ENCODE measurements around the gene CASK. TPM values are rescaled to one million over a fixed set of nuclear protein-coding genes. Genes with fewer than 3 reads are reported as not detected.
A peak's percentile ranks its signal among the peaks of the same experiment; 100 is the strongest.

The CASK gene
- total and polyA plus RNA-seq, 4 donors = 3.6 to 14.8 (median 6.2) TPM

DNA sequence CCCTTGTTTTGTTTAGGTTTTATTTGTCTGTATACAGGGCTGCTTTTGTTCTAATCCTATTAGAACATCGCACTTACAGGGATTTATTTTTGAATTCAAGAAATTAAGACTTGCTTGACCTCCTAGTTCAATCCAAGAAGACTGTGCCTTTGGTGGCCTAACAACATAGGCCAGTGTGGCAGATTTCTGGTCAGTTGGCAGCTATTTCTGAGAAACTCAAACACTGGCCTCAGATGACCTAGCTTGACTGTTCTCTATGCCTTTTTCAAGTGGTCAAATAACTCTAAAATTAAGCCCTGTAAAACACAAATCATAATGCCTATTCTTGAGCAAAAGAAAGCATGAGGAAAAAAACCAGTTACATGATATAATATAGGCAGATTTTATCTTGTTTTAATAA lies 323.8 kb downstream of the CASK start:
- no peaks in the 10 kb centered on the region for H3K36me3 ChIP-seq (ENCODE audit: control insufficient read depth in 4 of 4, insufficient read depth in 3 of 4, low read depth in 1 of 4, low read length in 3 of 4)

DNA sequence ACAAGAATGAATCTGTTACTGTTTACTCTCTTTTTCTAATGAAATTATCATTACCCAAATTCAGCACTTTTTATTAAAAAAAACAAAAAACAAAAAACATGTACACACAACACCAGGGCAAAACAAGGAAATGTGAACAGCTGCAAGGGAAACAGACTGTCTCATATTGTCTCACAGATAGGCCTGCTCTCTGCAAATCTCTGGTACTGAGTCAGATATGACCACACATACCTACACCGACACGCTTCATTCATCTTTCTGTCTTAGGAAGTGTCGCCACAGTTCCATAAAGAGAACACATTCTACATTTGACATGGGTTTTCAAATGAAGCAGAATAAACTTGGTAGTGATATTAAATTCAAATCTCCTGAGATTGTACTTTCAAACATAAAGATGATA lies 326.8 kb downstream of the CASK start:
- Histone ChIP-seq H3K27me3 (ENCODE audit: control insufficient read depth in 4 of 4, insufficient read depth in 4 of 4, low read length in 3 of 4) (no peaks in the 10 kb centered on the region), H3K4me1 (ENCODE audit: control insufficient read depth in 4 of 4, insufficient read depth in 4 of 4, low read length in 3 of 4) (peaks cover 0 to 1% (median 0%) of the 10 kb centered on the region in 4 donors), H3K36me3 (ENCODE audit: control insufficient read depth in 4 of 4, insufficient read depth in 3 of 4, low read depth in 1 of 4, low read length in 3 of 4) (no peaks in the 10 kb centered on the region), H3K4me3 (ENCODE audit: low read depth in 1 of 3, low read length in 3 of 3) (no peak overlapping the region), H3K9me3 (ENCODE audit: control insufficient read depth in 4 of 4, low read length in 3 of 4) (no peaks in the 10 kb centered on the region), H3K27ac (ENCODE audit: low read depth in 1 of 2, low read length in 2 of 2) (no peak overlapping the region), H3K9ac (ENCODE audit: low read depth in 1 of 2, low read length in 2 of 2) (no peak overlapping the region)
- DNase-seq (ENCODE audit: low spot score) = no peak
- 82% methylated on average over 3 of the region's 3 CpGs for WGBS
- TF ChIP-seq FOXA1 (IDR thresholded peaks at IDR 0.05) (no peak), SP1 (IDR thresholded peaks at IDR 0.05) (no peak), RAD21 (IDR thresholded peaks at IDR 0.05) (no peak), FOXA2 (IDR thresholded peaks at IDR 0.05) (no peak), HNF4A (conservative IDR thresholded peaks at IDR 0.05) (no peak)
- TF ChIP-seq, protein P1, sequence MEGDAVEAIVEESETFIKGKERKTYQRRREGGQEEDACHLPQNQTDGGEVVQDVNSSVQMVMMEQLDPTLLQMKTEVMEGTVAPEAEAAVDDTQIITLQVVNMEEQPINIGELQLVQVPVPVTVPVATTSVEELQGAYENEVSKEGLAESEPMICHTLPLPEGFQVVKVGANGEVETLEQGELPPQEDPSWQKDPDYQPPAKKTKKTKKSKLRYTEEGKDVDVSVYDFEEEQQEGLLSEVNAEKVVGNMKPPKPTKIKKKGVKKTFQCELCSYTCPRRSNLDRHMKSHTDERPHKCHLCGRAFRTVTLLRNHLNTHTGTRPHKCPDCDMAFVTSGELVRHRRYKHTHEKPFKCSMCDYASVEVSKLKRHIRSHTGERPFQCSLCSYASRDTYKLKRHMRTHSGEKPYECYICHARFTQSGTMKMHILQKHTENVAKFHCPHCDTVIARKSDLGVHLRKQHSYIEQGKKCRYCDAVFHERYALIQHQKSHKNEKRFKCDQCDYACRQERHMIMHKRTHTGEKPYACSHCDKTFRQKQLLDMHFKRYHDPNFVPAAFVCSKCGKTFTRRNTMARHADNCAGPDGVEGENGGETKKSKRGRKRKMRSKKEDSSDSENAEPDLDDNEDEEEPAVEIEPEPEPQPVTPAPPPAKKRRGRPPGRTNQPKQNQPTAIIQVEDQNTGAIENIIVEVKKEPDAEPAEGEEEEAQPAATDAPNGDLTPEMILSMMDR (IDR thresholded peaks at IDR 0.05; ENCODE audit: low read depth, low read length, missing input control) = no peak

More for the DNA sequence above, 323.8 kb downstream of the CASK start:
- Histone ChIP-seq H3K27ac (ENCODE audit: low read depth in 1 of 2, low read length in 2 of 2) (no peak overlapping the region), H3K9me3 (ENCODE audit: control insufficient read depth in 4 of 4, low read length in 3 of 4) (no peaks in the 10 kb centered on the region), H3K4me3 (ENCODE audit: low read depth in 1 of 3, low read length in 3 of 3) (no peak overlapping the region), H3K27me3 (ENCODE audit: control insufficient read depth in 4 of 4, insufficient read depth in 4 of 4, low read length in 3 of 4) (peaks cover 0 to 2% (median 0%) of the 10 kb centered on the region in 4 donors), H3K9ac (ENCODE audit: low read depth in 1 of 2, low read length in 2 of 2) (no peak overlapping the region), H3K4me1 (ENCODE audit: control insufficient read depth in 4 of 4, insufficient read depth in 4 of 4, low read length in 3 of 4) (peaks cover 0 to 1% (median 0%) of the 10 kb centered on the region in 4 donors)
- TF ChIP-seq GABPA (IDR thresholded peaks at IDR 0.05 in 1 of 2, conservative IDR thresholded peaks at IDR 0.05 in 1 of 2) (no peak), NR2F2 (IDR thresholded peaks at IDR 0.05) (no peak), EGR1 (IDR thresholded peaks at IDR 0.05; ENCODE audit: low read depth in 2 of 2) (no peak), HNF4A (conservative IDR thresholded peaks at IDR 0.05) (no peak), RXRA (IDR thresholded peaks at IDR 0.05) (peak; percentile 22 to 31), JUND (IDR thresholded peaks at IDR 0.05) (no peak)
- TF ChIP-seq, protein P2, sequence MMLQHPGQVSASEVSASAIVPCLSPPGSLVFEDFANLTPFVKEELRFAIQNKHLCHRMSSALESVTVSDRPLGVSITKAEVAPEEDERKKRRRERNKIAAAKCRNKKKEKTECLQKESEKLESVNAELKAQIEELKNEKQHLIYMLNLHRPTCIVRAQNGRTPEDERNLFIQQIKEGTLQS (IDR thresholded peaks at IDR 0.05) = no peak
- TF ChIP-seq, protein P3, sequence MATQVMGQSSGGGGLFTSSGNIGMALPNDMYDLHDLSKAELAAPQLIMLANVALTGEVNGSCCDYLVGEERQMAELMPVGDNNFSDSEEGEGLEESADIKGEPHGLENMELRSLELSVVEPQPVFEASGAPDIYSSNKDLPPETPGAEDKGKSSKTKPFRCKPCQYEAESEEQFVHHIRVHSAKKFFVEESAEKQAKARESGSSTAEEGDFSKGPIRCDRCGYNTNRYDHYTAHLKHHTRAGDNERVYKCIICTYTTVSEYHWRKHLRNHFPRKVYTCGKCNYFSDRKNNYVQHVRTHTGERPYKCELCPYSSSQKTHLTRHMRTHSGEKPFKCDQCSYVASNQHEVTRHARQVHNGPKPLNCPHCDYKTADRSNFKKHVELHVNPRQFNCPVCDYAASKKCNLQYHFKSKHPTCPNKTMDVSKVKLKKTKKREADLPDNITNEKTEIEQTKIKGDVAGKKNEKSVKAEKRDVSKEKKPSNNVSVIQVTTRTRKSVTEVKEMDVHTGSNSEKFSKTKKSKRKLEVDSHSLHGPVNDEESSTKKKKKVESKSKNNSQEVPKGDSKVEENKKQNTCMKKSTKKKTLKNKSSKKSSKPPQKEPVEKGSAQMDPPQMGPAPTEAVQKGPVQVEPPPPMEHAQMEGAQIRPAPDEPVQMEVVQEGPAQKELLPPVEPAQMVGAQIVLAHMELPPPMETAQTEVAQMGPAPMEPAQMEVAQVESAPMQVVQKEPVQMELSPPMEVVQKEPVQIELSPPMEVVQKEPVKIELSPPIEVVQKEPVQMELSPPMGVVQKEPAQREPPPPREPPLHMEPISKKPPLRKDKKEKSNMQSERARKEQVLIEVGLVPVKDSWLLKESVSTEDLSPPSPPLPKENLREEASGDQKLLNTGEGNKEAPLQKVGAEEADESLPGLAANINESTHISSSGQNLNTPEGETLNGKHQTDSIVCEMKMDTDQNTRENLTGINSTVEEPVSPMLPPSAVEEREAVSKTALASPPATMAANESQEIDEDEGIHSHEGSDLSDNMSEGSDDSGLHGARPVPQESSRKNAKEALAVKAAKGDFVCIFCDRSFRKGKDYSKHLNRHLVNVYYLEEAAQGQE (IDR thresholded peaks at IDR 0.05) = no peak
- no peak for DNase-seq (ENCODE audit: low spot score)
- WGBS = 88% methylated on average over 1 of the region's 1 CpG

DNA sequence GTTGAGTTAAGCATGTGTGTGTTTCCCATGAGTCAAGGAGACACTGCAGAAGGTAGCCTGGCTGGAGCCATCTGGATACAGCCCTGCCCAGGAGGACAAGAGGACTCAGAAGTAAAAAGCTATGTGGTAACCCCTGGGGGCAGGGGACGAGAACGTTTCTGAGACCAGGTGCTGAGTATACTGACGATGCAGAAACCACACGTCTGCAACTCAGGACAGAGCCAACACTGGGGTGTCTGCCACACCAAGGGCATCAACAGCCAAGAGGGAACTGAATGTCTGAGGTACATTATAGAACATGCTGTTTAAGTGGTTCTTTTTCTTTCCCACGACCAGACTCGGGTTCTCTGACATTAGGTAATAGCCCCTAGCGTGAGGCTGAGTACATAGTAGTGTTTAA lies 328.7 kb downstream of the CASK start:
- no peak for DNase-seq (ENCODE audit: low spot score)
- Histone ChIP-seq H3K4me3 (ENCODE audit: low read depth in 1 of 3, low read length in 3 of 3) (no peak overlapping the region), H3K27me3 (ENCODE audit: control insufficient read depth in 4 of 4, insufficient read depth in 4 of 4, low read length in 3 of 4) (no peaks in the 10 kb centered on the region), H3K4me1 (ENCODE audit: control insufficient read depth in 4 of 4, insufficient read depth in 4 of 4, low read length in 3 of 4) (peaks cover 0 to 1% (median 0%) of the 10 kb centered on the region in 4 donors), H3K9ac (ENCODE audit: low read depth in 1 of 2, low read length in 2 of 2) (no peak overlapping the region), H3K9me3 (ENCODE audit: control insufficient read depth in 4 of 4, low read length in 3 of 4) (no peaks in the 10 kb centered on the region), H3K36me3 (ENCODE audit: control insufficient read depth in 4 of 4, insufficient read depth in 3 of 4, low read depth in 1 of 4, low read length in 3 of 4) (no peaks in the 10 kb centered on the region), H3K27ac (ENCODE audit: low read depth in 1 of 2, low read length in 2 of 2) (no peak overlapping the region)
- WGBS = 90% methylated on average over 7 of the region's 7 CpGs
- TF ChIP-seq JUND (IDR thresholded peaks at IDR 0.05) (no peak), TAF1 (conservative IDR thresholded peaks at IDR 0.05) (no peak), SP1 (IDR thresholded peaks at IDR 0.05) (no peak), HNF4G (IDR thresholded peaks at IDR 0.05) (no peak)
- TF ChIP-seq, protein P4, sequence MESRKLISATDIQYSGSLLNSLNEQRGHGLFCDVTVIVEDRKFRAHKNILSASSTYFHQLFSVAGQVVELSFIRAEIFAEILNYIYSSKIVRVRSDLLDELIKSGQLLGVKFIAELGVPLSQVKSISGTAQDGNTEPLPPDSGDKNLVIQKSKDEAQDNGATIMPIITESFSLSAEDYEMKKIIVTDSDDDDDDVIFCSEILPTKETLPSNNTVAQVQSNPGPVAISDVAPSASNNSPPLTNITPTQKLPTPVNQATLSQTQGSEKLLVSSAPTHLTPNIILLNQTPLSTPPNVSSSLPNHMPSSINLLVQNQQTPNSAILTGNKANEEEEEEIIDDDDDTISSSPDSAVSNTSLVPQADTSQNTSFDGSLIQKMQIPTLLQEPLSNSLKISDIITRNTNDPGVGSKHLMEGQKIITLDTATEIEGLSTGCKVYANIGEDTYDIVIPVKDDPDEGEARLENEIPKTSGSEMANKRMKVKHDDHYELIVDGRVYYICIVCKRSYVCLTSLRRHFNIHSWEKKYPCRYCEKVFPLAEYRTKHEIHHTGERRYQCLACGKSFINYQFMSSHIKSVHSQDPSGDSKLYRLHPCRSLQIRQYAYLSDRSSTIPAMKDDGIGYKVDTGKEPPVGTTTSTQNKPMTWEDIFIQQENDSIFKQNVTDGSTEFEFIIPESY (IDR thresholded peaks at IDR 0.05) = no peak
- TF ChIP-seq, protein P2 (IDR thresholded peaks at IDR 0.05) = no peak
- TF ChIP-seq, protein P3 (IDR thresholded peaks at IDR 0.05) = no peak
- TF ChIP-seq, protein P5, sequence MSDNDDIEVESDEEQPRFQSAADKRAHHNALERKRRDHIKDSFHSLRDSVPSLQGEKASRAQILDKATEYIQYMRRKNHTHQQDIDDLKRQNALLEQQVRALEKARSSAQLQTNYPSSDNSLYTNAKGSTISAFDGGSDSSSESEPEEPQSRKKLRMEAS (IDR thresholded peaks at IDR 0.05) = no peak
